SK-N-SH (cell line): ENCODE results near the gene ACVR2B. TPM values are rescaled to one million over a fixed set of nuclear protein-coding genes. Genes with fewer than 3 reads are reported as not detected.

Experiments used
- CTCF ChIA-PET: fragments of 300-600, 350-600 bp; formaldehyde crosslinking; extraction: SDS; loops from one replicate; lab custom pipeline; 2021; lab: Yijun Ruan, JAX
- POLR2A ChIA-PET: fragments of 350-600 bp; sonication (Branson Sonifier 250); formaldehyde crosslinking; extraction: SDS; loops from one replicate; lab custom pipeline; 2020; ENCODE audit warnings: antibody characterized with exemption, inconsistent platforms; lab: Yijun Ruan, JAX
- DNase-seq: peaks from one replicate; pipeline ENCODE4 v3.0.0; 2012
- H2AFZ ChIP-seq: fragments of 200-600 bp; sonication (generic); 2 replicates; pipeline ENCODE4 v1.8.1; 2016; ENCODE audit warnings: antibody characterized with exemption, mild to moderate bottlenecking, low read depth
- H3F3A ChIP-seq: fragments of 200-600 bp; sonication (generic); replicated peaks from 2 replicates; pipeline ENCODE3; 2016; ENCODE audit warnings: antibody characterized with exemption, mild to moderate bottlenecking; ENCODE audit not compliant: insufficient read depth
- H3K27ac ChIP-seq, 2 experiments: fragments of 200-500 bp in 1 of 2; fragments of 200-600 bp in 1 of 2; sonication (Bioruptor generic) in 1 of 2; sonication (generic), shearing (Covaris generic) in 1 of 2; 2 replicates each; pipeline versions ENCODE4 v1.5.1 to v1.6.1; 2014 to 2016; ENCODE audit warnings: low read depth in 2 of 2, inconsistent platforms in 1 of 2, low read length in 1 of 2, mild to moderate bottlenecking in 1 of 2, mixed read lengths in 1 of 2
- H3K27me3 ChIP-seq: fragments of 200-600 bp; sonication (generic), shearing (Covaris generic); 2 replicates; pipeline ENCODE4 v1.6.1; 2016; ENCODE audit warnings: mixed run types; ENCODE audit not compliant: insufficient read depth
- H3K36me3 ChIP-seq, 2 experiments: fragments of 200-500 bp in 1 of 2; fragments of 200-600 bp in 1 of 2; sonication (Bioruptor generic) in 1 of 2; sonication (generic) in 1 of 2; replicated peaks in 1 of 2; 2 replicates each; pipeline versions ENCODE3 to v1.5.1; 2014 to 2016; ENCODE audit warnings: low read length in 1 of 2, mild to moderate bottlenecking in 1 of 2; ENCODE audit not compliant: insufficient read depth in 2 of 2, control insufficient read depth in 1 of 2
- H3K4me1 ChIP-seq, 2 experiments: fragments of 200-500 bp in 1 of 2; fragments of 200-600 bp in 1 of 2; sonication (Bioruptor generic) in 1 of 2; sonication (generic), shearing (Covaris generic) in 1 of 2; 2 replicates each; pipeline versions ENCODE4 v1.5.1 to v1.6.1; 2014 to 2016; ENCODE audit warnings: low read depth in 1 of 2, low read length in 1 of 2, mixed run types in 1 of 2; ENCODE audit not compliant: insufficient read depth in 2 of 2, control insufficient read depth in 1 of 2
- H3K4me2 ChIP-seq: fragments of 200-600 bp; sonication (generic), shearing (Covaris generic); 2 replicates; pipeline ENCODE4 v1.6.1; 2017; ENCODE audit warnings: mixed run types
- H3K4me3 ChIP-seq, 2 experiments: fragments of 200-500 bp in 1 of 2; fragments of 200-600 bp in 1 of 2; sonication (Bioruptor generic) in 1 of 2; sonication (generic), shearing (Covaris generic) in 1 of 2; 2 replicates each; pipeline versions ENCODE4 v1.5.1 to v1.8.1; 2014 to 2016; ENCODE audit warnings: low read depth in 2 of 2, inconsistent platforms in 1 of 2, low read length in 1 of 2, mild to moderate bottlenecking in 1 of 2, mixed read lengths in 1 of 2, moderate library complexity in 1 of 2
- H3K79me2 ChIP-seq: fragments of 200-600 bp; sonication (generic); 2 replicates; pipeline ENCODE4 v1.8.1; 2017; ENCODE audit warnings: mild to moderate bottlenecking; ENCODE audit not compliant: insufficient read depth
- H3K9ac ChIP-seq: fragments of 200-600 bp; sonication (generic); 2 replicates; pipeline ENCODE4 v1.6.1; 2017; ENCODE audit warnings: mixed run types
- H3K9me2 ChIP-seq: fragments of 200-600 bp; sonication (generic); 2 replicates; pipeline ENCODE4 v1.6.1; 2017; ENCODE audit warnings: mixed run types
- H3K9me3 ChIP-seq: fragments of 200-600 bp; sonication (generic); 2 replicates; pipeline ENCODE4 v1.6.1; 2017; ENCODE audit warnings: mixed run types, mild to moderate bottlenecking, moderate library complexity
- H4K20me1 ChIP-seq: fragments of 200-600 bp; sonication (generic); 2 replicates; pipeline ENCODE4 v1.6.1; 2017; ENCODE audit warnings: mild to moderate bottlenecking, mixed run types; ENCODE audit not compliant: insufficient read depth
- ELF1 ChIP-seq: IDR thresholded peaks from 2 replicates; pipeline ENCODE4 v1.4.0; 2012
- FOSL2 ChIP-seq: IDR thresholded peaks from 2 replicates; pipeline ENCODE4 v1.4.0; 2012; ENCODE audit warnings: low read depth, mild to moderate bottlenecking, moderate library complexity, borderline replicate concordance
- FOXM1 ChIP-seq: IDR thresholded peaks from 2 replicates; pipeline ENCODE4 v1.4.0; 2012; ENCODE audit warnings: low read depth, mild to moderate bottlenecking
- JUND ChIP-seq: IDR thresholded peaks from 2 replicates; pipeline ENCODE4 v1.4.0; 2012
- MEF2A ChIP-seq: IDR thresholded peaks from 2 replicates; pipeline ENCODE4 v1.4.0; 2012; ENCODE audit warnings: low read depth, borderline replicate concordance
- POLR2AphosphoS5 ChIP-seq: IDR thresholded peaks from 2 replicates; pipeline ENCODE4 v1.6.1; 2012; ENCODE audit warnings: low read depth, low read length
- RAD21 ChIP-seq: IDR thresholded peaks from 2 replicates; pipeline ENCODE4 v1.6.1; 2012; ENCODE audit warnings: mild to moderate bottlenecking, low read length
- RCOR1 ChIP-seq: fragments of 150-350 bp; IDR thresholded peaks from 2 replicates; pipeline ENCODE4 v1.6.1; 2017; ENCODE audit warnings: antibody characterized with exemption, low read length
- SIN3A ChIP-seq: IDR thresholded peaks from 2 replicates; pipeline ENCODE4 v1.6.1; 2012; ENCODE audit warnings: low read depth, mild to moderate bottlenecking, low read length, moderate library complexity, borderline replicate concordance
- SMC3 ChIP-seq: IDR thresholded peaks from 2 replicates; pipeline ENCODE4 v1.6.1; 2012; ENCODE audit warnings: low read depth, low read length, improper control_type of control experiment
- TCF12 ChIP-seq: IDR thresholded peaks from 2 replicates; pipeline ENCODE4 v1.4.0; 2012
- TEAD4 ChIP-seq: IDR thresholded peaks from 2 replicates; pipeline ENCODE4 v1.4.0; 2012; ENCODE audit warnings: mild to moderate bottlenecking, borderline replicate concordance; ENCODE audit not compliant: insufficient read depth
- YY1 ChIP-seq: IDR thresholded peaks from 2 replicates; pipeline ENCODE4 v1.4.0; 2012; ENCODE audit warnings: low read depth, mild to moderate bottlenecking
- WGBS: methylation state at CpG from one replicate; pipeline ENCODE4 v1.1.6; 2017; ENCODE audit warnings: low lambda C conversion rate; 5-methylcytosine and 5-hydroxymethylcytosine counted together
- polyA plus RNA-seq, 3 experiments: library from polyadenylated mRNA; depleted of rRNA; stranded (reverse); fragments of >200 nt; gene quantifications; 2 replicates each; pipeline ENCODE4 v1.2.3, GENCODE V29; 2012
- TF ChIP-seq, protein P1 (sequence below): IDR thresholded peaks from 2 replicates; pipeline ENCODE4 v1.4.0; 2012; ENCODE audit warnings: low read depth, borderline replicate concordance
- TF ChIP-seq, protein P2 (sequence below): IDR thresholded peaks from 2 replicates; pipeline ENCODE4 v1.6.1; 2012; ENCODE audit warnings: mild to moderate bottlenecking, low read depth, low read length, moderate library complexity
- TF ChIP-seq, protein P3 (sequence below): fragments of 200-600 bp; sonication (generic); IDR thresholded peaks from 2 replicates; pipeline ENCODE4 v1.6.1; 2017; ENCODE audit warnings: antibody characterized with exemption, mild to moderate bottlenecking, moderate library complexity
- TF ChIP-seq, protein P4 (sequence below): fragments of 150-350 bp; IDR thresholded peaks from 2 replicates; pipeline ENCODE4 v1.6.1; 2017; ENCODE audit warnings: antibody characterized with exemption, low read length, low read depth, borderline replicate concordance

ACVR2B gene
- polyA plus RNA-seq, 1 of the 3 experiments (the other 2 are of a cell fraction): 1.4 TPM

DNA sequence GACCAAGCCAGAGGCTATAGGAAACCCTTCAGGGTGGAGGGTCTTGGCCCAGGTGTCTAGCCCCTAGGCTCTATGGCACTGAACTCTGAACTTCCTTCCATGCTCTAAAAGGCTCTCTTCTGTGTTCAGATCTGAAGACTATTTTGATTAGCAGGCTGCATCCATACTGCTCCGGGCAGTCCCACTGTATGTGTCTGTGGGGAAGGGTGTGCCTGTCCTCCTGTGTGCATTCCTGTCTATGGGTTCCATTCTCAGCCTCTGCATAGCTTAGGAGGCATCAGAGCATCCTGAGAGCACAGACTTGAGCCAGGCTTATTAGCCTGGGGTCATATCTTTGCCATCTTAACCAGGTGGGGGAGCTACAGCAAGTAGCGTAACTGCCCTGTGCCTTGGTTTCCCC is 80.5 kb downstream of the ACVR2B start:
- no peak overlapping the region for H3K9ac ChIP-seq
- no peaks in the 10 kb centered on the region for H3K27me3 ChIP-seq
- WGBS: 95% methylated on average over 2 of the region's 2 CpGs
- H3K27ac ChIP-seq: no peak overlapping the region
- no peaks in the 10 kb centered on the region for H3K36me3 ChIP-seq
- H3K4me2 ChIP-seq: no peak overlapping the region
- no peak overlapping the region for H2AFZ ChIP-seq
- no peak overlapping the region for H3K4me3 ChIP-seq
- ChIA-PET CTCF (interaction anchor here (1.1 to 1.4 kb wide), 4 partner anchors 13 to 121 kb away, joined by 3 to 7 read pairs (median 6); no protein-coding TSS in a partner anchor), POLR2A (no interaction called here)
- H4K20me1 ChIP-seq: no peaks in the 10 kb centered on the region
- TF ChIP-seq, protein P1, sequence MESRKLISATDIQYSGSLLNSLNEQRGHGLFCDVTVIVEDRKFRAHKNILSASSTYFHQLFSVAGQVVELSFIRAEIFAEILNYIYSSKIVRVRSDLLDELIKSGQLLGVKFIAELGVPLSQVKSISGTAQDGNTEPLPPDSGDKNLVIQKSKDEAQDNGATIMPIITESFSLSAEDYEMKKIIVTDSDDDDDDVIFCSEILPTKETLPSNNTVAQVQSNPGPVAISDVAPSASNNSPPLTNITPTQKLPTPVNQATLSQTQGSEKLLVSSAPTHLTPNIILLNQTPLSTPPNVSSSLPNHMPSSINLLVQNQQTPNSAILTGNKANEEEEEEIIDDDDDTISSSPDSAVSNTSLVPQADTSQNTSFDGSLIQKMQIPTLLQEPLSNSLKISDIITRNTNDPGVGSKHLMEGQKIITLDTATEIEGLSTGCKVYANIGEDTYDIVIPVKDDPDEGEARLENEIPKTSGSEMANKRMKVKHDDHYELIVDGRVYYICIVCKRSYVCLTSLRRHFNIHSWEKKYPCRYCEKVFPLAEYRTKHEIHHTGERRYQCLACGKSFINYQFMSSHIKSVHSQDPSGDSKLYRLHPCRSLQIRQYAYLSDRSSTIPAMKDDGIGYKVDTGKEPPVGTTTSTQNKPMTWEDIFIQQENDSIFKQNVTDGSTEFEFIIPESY: no peak
- TF ChIP-seq JUND (no peak), YY1 (no peak), FOXM1 (no peak), FOSL2 (no peak), SMC3 (no peak), RAD21 (no peak)
- TF ChIP-seq, protein P2, sequence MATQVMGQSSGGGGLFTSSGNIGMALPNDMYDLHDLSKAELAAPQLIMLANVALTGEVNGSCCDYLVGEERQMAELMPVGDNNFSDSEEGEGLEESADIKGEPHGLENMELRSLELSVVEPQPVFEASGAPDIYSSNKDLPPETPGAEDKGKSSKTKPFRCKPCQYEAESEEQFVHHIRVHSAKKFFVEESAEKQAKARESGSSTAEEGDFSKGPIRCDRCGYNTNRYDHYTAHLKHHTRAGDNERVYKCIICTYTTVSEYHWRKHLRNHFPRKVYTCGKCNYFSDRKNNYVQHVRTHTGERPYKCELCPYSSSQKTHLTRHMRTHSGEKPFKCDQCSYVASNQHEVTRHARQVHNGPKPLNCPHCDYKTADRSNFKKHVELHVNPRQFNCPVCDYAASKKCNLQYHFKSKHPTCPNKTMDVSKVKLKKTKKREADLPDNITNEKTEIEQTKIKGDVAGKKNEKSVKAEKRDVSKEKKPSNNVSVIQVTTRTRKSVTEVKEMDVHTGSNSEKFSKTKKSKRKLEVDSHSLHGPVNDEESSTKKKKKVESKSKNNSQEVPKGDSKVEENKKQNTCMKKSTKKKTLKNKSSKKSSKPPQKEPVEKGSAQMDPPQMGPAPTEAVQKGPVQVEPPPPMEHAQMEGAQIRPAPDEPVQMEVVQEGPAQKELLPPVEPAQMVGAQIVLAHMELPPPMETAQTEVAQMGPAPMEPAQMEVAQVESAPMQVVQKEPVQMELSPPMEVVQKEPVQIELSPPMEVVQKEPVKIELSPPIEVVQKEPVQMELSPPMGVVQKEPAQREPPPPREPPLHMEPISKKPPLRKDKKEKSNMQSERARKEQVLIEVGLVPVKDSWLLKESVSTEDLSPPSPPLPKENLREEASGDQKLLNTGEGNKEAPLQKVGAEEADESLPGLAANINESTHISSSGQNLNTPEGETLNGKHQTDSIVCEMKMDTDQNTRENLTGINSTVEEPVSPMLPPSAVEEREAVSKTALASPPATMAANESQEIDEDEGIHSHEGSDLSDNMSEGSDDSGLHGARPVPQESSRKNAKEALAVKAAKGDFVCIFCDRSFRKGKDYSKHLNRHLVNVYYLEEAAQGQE: no peak
- TF ChIP-seq, protein P3, sequence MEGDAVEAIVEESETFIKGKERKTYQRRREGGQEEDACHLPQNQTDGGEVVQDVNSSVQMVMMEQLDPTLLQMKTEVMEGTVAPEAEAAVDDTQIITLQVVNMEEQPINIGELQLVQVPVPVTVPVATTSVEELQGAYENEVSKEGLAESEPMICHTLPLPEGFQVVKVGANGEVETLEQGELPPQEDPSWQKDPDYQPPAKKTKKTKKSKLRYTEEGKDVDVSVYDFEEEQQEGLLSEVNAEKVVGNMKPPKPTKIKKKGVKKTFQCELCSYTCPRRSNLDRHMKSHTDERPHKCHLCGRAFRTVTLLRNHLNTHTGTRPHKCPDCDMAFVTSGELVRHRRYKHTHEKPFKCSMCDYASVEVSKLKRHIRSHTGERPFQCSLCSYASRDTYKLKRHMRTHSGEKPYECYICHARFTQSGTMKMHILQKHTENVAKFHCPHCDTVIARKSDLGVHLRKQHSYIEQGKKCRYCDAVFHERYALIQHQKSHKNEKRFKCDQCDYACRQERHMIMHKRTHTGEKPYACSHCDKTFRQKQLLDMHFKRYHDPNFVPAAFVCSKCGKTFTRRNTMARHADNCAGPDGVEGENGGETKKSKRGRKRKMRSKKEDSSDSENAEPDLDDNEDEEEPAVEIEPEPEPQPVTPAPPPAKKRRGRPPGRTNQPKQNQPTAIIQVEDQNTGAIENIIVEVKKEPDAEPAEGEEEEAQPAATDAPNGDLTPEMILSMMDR: no peak
- no peak for DNase-seq
- no peaks in the 10 kb centered on the region for H3K9me3 ChIP-seq
- peaks cover 0 to 9% of the 10 kb centered on the region in 2 experiments; a peak in 1 of 4 replicates for H3K4me1 ChIP-seq
- no peaks in the 10 kb centered on the region for H3K79me2 ChIP-seq
- no peaks in the 10 kb centered on the region for H3K9me2 ChIP-seq
- no peaks in the 10 kb centered on the region for H3F3A ChIP-seq

DNA sequence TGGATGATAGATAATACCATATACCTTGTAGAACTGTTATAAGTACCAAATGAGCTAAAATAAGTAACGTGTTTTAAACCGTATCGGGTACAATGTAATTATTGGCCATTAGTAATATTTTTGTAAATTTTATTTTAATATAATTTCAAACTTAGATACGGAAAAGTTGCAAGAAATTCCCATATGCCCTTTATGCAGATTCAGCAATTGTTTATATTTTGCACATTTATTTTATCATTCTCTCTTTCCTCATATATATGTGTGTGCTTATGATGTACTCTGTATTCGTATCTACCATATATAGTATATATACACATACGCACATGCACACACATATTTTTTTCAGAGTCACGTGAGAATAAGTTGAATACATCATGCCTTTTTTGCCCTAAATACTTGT is 80.9 kb downstream of the ACVR2B start:
- no peak overlapping the region for H3K4me2 ChIP-seq
- no peaks in the 10 kb centered on the region for H3K27me3 ChIP-seq
- 97% methylated on average over 7 of the region's 7 CpGs for WGBS
- H3K79me2 ChIP-seq: no peaks in the 10 kb centered on the region
- no peak overlapping the region for H3K4me3 ChIP-seq
- TF ChIP-seq JUND (no peak), SIN3A (no peak), TCF12 (no peak), RCOR1 (no peak), ELF1 (no peak), POLR2AphosphoS5 (no peak), RAD21 (no peak), TEAD4 (no peak), MEF2A (no peak)
- TF ChIP-seq, protein P4, sequence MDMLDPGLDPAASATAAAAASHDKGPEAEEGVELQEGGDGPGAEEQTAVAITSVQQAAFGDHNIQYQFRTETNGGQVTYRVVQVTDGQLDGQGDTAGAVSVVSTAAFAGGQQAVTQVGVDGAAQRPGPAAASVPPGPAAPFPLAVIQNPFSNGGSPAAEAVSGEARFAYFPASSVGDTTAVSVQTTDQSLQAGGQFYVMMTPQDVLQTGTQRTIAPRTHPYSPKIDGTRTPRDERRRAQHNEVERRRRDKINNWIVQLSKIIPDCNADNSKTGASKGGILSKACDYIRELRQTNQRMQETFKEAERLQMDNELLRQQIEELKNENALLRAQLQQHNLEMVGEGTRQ: no peak
- H3K36me3 ChIP-seq: no peaks in the 10 kb centered on the region
- no peak for DNase-seq
- H3K9me2 ChIP-seq: no peaks in the 10 kb centered on the region
- POLR2A ChIA-PET: no interaction called here
- H2AFZ ChIP-seq: no peak overlapping the region
- no peaks in the 10 kb centered on the region for H4K20me1 ChIP-seq
- CTCF ChIA-PET: interaction anchor here (1.1 to 1.4 kb wide), 4 partner anchors 13 to 121 kb away, joined by 3 to 7 read pairs (median 6); no protein-coding TSS in a partner anchor
- no peak overlapping the region for H3K9ac ChIP-seq
- H3K27ac ChIP-seq: no peak overlapping the region
- peaks cover 0 to 9% of the 10 kb centered on the region in 2 experiments; a peak in 1 of 4 replicates for H3K4me1 ChIP-seq
- H3F3A ChIP-seq: no peaks in the 10 kb centered on the region
- no peaks in the 10 kb centered on the region for H3K9me3 ChIP-seq
